NCI-H1092 (cell line): ENCODE results near the gene MOB2.

Experiments
- DNase-seq: peaks from one replicate; lab custom pipeline; 2025; lab: John Stamatoyannopoulos, UW

The MOB2 gene

DNA sequence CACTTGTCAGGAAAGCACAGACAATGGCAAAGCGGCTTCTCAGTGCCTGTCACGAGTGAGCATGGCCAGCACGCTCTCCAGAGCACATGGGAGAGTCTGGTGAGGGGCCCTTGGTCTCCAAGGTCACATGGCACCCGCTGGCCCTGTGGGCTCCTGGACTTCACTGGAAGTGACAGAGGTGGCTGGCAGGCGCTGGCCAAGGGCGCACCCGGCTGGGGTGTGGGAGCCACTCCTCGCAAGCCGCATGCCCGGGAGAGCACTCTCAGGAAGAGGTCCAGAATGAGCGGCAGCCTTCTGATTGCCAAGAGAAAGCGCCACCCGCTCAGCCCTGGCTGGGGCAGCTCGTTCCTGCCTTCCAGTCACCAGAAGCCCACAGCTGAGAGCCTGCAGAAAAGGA is 17.1 kb upstream of the MOB2 start:
- no peak for DNase-seq

- DNase-seq, result no peak
Observed at GRCh38 chr11:1502954-1503707, 16.6 kb upstream of the MOB2 start.

DNA sequence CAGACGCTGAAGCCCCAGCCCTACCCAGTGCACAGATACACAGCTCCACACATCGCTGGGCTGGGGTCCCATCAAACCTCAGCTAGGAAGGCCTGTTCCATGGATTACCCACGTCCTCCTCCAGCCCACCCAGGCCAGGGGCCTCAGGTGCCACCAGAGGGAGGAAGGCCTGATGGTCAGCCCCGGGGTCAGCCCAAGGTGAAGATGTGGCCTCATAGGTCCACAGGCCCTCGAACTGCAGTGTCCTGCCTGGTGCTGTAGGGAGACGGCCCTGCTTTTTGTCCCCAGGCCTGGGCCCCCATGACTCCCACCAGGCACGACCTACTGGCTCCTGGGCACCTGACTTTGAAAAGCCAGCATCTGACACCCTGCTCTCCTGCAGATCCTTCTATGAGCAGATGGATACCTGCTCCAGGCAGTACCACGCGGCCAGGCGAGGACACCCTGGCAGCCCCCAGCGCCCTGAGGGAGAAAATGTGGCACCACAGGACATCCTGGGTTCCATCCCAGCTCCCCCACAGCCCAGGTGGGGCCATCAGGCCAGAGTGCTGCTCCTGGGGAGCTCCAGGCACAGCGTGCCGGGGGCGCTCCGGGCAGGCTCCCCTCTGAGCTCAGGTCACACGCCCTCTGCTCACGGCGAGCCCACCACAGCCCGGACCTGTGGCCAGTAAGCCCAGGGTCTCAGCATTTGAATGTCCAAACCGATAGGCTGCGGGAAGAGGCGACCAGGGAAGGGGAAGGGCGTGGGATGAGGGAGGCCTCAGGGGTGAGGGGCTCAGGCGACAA is 15.8 kb upstream of the MOB2 start:
- no peak for DNase-seq

DNA sequence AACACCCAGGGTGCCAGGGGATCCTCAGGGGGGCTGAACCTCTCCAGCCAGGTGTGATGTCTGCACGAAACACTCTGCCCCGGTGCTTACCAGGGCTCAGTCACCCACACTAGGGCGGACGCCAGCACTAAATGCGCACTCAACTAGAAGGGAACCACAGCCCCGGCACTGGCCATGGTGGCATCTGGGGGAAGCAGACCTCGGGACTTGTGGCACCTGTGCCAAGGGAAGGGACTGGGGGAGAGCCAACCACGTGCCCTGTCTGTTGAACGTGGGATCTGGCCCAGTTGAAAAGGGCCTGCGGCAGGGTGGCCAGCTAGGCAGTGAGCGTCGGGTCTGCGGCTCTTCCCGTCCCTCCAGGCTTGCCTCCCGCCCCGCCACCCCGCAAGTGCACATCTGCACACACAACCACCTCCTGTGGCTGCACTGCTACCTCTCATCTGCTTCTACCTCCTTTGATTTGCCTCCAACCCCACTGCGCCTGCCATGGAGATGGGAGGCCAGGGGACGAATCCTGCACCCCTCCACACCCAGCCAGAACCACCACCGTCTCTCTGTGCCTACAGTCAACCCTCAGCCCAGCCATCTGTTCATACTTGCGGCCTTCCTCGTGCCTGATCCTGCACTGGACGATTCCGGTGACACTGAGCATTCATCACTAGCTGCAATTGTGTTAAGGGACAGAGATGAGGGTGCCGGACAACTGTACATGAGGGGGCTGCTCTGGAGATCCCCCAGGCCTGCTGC is 15.0 kb upstream of the MOB2 start:
- DNase-seq, result no peak

DNA sequence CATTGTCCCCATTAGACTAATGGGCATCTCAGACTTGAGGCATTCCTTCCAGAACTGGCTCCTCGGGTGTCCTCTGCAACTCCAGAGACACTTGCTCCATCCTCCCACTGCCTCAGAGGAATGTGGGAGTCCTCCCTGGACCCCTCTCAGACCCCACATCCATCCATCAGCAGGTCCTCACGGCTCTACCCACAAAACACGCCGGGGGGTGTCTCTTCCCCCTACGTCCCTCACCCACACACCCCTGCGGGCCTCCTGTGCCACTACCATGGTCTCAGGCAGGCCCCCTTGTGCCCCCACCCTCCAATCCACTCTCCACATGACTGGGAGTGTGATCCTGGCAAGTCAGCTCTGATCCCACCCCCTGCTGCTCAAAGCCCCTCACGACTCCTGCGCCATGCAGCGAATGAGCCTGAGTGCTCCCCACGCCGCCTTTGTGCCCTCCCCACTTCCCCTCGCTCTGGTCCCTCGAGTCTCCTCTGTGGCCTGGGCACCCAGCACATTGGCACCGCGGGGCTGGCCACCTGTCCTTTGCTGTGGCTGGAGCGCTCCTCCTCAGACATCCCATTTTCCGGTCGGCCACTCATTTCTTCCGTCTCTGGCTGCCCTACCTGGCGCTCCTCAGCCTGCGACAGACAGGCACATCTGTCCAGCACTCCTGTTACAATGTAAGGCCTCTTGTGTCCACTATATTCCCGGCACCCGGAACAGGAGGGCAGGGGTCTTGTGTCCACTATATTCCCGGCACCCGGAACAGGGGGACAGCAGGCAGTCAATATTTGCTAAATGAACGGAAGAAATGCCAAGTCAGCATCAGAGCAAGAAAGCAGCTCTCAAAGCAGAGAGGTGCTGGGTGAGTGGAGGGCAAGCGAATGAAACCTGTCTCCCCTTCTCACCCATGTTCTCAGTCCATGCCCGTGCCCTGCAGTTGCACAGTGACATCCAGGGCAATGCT is 14.2 kb upstream of the MOB2 start:
- DNase-seq, result no peak

DNA sequence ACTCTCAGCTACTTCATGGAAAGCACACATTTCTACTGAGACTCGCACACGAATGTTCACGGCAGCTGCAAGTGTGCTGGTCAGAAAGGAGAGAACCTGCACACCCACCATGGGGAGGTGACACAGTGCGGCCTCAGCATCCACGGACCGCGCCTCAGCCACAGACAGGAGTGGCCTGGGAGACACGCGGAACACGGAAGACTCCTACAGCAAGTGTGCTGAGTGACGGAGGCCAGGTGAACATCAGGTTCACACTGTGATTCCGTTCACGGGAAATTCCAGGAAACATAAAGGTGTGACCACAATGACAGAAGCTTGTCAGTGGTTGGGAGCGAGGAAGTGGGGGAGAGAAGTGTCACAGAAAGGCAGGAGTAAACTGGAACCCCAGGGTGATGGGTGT is 13.3 kb upstream of the MOB2 start:
- DNase-seq, result no peak

DNA sequence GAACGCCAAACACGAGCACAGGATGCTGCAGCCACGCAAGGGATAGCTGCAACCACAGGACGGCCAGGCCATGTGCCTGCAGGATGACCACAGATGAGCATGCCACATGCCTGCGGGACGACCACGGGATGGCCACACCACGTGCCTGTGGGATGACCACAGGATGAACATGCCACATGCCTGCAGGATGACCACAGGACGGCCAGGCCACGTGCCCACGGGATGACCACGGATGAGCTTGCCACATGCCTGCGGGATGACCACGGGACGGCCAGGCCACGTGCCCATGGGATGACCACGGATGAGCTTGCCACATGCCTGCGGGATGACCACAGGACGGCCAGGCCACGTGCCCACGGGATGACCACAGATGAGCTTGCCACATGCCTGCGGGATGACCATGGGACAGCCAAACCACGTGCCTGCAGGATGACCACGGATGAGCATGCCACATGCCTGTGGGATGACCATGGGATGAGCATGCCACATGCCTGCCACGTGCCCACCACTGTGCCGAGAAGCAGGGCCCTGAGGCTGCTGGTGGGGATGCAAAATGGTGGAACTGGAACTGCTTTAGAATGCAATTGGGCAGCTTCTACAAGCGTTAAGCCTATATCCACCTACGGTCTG is 12.8 kb upstream of the MOB2 start:
- no peak for DNase-seq

GRCh38 chr11:1498262-1498661 is 11.7 kb upstream of the MOB2 start:
- no peak for DNase-seq

DNA sequence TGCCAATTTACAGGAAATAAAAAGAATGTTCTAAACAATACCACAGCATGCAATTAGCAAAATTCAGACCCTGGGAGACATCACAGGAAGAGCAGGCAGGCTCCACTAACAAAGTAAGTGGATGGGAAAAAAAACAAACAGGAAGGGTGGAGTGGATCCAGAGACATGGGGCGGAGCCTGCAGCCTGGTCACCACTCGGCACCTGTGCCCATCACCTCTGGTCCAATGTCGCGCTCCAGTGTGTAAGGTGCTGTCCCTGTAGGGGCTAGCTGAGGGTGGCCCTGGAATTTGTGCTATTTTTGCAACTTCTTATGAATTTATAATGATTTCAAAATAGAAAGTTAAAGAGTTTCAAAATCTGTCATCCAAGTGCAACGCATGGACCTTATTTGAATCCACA is 11.0 kb upstream of the MOB2 start:
- DNase-seq, result no peak

DNA sequence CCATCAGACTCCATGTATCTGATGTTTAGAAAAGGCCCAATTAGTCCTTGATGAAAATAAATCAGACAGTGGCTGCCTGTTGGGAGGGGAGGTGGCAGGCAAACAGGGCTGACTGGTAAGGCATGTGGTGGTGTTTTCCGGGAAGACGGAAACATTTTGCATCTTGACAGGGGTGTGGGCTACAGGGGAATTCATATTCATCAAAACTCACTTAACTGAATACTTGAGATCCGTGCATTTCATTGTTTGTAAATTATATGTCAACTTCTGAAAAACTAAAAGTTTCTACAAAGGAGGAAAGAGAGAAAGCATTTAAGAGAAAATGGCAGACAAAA is 10.1 kb upstream of the MOB2 start:
- DNase-seq, result no peak

- no peak for DNase-seq
Observed at GRCh38 chr11:1496091-1496760, 9.6 kb upstream of the MOB2 start.

- DNase-seq, result no peak
Observed at GRCh38 chr11:1494650-1495049, 8.1 kb upstream of the MOB2 start.

GRCh38 chr11:1493650-1494244 is 7.2 kb upstream of the MOB2 start:
- DNase-seq, result no peak

DNA sequence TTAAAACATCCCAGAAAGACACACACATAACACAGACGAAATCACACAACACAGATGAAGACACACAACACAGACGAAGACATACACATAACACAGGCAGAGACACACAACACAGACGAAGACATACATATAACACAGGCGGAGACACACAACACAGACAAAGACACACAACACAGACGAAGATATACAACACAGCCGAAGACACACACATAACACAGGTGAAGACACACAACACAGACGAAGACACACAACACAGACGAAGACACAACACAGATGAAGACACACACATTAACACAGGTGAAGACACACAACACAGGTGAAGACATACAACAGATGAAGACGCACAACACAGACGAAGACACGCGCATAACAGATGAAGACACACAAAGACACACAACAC is 4.8 kb upstream of the MOB2 start:
- no peak for DNase-seq

- no peak for DNase-seq
Observed at GRCh38 chr11:1490651-1491050, 4.1 kb upstream of the MOB2 start.

- no peak for DNase-seq
Observed at GRCh38 chr11:1488575-1489180, 2.1 kb upstream of the MOB2 start.

- no peak for DNase-seq
Observed at GRCh38 chr11:1487851-1488574, 1.4 kb upstream of the MOB2 start.

DNA sequence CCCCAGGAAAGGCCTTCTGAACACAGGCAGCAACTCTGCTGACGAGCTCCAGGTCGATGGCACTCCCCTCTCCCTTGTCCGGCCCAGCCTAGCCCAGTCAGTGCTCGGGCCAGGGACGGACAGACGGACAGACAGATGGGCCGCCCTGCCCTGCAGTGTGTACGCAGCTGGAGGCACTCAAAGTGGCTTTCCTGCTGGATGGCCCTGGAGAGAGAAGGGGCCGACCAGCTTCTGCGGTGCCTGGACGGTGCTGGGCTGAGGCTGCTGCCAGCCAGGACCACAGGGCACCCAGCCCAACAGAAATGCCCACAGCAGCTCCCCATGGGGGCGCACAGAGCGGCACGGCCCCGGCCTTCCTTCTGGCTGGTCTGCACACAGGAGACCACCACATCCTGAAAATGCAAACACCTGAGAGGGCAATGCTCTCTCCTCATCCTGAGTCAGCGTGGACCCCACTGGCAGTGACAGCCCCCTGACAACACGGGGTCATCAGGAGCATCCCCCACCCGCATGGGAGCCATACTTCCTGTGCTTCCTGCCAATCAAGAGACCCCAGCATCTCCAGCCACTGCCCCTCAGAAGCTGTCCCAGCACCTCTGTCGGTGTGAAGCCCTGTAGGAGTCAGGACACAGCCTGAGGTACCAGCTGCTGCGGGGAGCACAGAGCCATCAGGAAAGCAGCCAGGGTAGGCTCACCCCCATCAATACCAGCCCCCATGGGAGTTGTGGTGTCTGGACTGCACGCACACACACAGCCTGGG is 692 bp upstream of the MOB2 start:
- DNase-seq, result no peak

DNA sequence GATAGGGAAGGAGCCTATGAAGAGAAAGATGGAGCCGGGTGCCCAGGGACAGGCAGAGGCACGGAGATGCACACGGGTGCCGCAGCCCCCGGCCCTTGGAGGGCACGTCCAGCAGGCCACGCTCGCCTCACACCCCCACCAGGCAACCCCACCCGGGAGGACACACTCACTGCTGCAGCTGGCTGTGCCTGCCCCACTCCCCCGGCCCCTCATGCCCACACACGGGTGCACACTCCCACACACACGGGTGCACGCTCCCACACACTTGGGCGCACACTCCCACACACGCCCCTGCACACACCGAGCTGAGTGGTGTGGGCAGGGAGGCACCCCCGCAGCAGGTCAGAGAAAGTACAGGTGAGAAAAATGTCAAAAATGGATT is 1.1 kb downstream of the MOB2 start:
- no peak for DNase-seq
